SK-N-SH (cell line): ENCODE results near the gene FRMD5. TPM values are rescaled to one million over a fixed set of nuclear protein-coding genes. Genes with fewer than 3 reads are reported as not detected.

Source experiments
- CTCF ChIA-PET: fragments of 300-600, 350-600 bp; formaldehyde crosslinking; extraction: SDS; loops from one replicate; lab custom pipeline; 2021; lab: Yijun Ruan, JAX
- POLR2A ChIA-PET: fragments of 350-600 bp; sonication (Branson Sonifier 250); formaldehyde crosslinking; extraction: SDS; loops from one replicate; lab custom pipeline; 2020; ENCODE audit warnings: antibody characterized with exemption, inconsistent platforms; lab: Yijun Ruan, JAX
- DNase-seq: peaks from one replicate; pipeline ENCODE4 v3.0.0; 2012
- H2AFZ ChIP-seq: fragments of 200-600 bp; sonication (generic); 2 replicates; pipeline ENCODE4 v1.8.1; 2016; ENCODE audit warnings: antibody characterized with exemption, mild to moderate bottlenecking, low read depth
- H3F3A ChIP-seq: fragments of 200-600 bp; sonication (generic); replicated peaks from 2 replicates; pipeline ENCODE3; 2016; ENCODE audit warnings: antibody characterized with exemption, mild to moderate bottlenecking; ENCODE audit not compliant: insufficient read depth
- H3K27ac ChIP-seq, 2 experiments: fragments of 200-500 bp in 1 of 2; fragments of 200-600 bp in 1 of 2; sonication (Bioruptor generic) in 1 of 2; sonication (generic), shearing (Covaris generic) in 1 of 2; 2 replicates each; pipeline versions ENCODE4 v1.5.1 to v1.6.1; 2014 to 2016; ENCODE audit warnings: low read depth in 2 of 2, inconsistent platforms in 1 of 2, low read length in 1 of 2, mild to moderate bottlenecking in 1 of 2, mixed read lengths in 1 of 2
- H3K27me3 ChIP-seq: fragments of 200-600 bp; sonication (generic), shearing (Covaris generic); 2 replicates; pipeline ENCODE4 v1.6.1; 2016; ENCODE audit warnings: mixed run types; ENCODE audit not compliant: insufficient read depth
- H3K36me3 ChIP-seq, 2 experiments: fragments of 200-500 bp in 1 of 2; fragments of 200-600 bp in 1 of 2; sonication (Bioruptor generic) in 1 of 2; sonication (generic) in 1 of 2; replicated peaks in 1 of 2; 2 replicates each; pipeline versions ENCODE3 to v1.5.1; 2014 to 2016; ENCODE audit warnings: low read length in 1 of 2, mild to moderate bottlenecking in 1 of 2; ENCODE audit not compliant: insufficient read depth in 2 of 2, control insufficient read depth in 1 of 2
- H3K4me1 ChIP-seq, 2 experiments: fragments of 200-500 bp in 1 of 2; fragments of 200-600 bp in 1 of 2; sonication (Bioruptor generic) in 1 of 2; sonication (generic), shearing (Covaris generic) in 1 of 2; 2 replicates each; pipeline versions ENCODE4 v1.5.1 to v1.6.1; 2014 to 2016; ENCODE audit warnings: low read depth in 1 of 2, low read length in 1 of 2, mixed run types in 1 of 2; ENCODE audit not compliant: insufficient read depth in 2 of 2, control insufficient read depth in 1 of 2
- H3K4me2 ChIP-seq: fragments of 200-600 bp; sonication (generic), shearing (Covaris generic); 2 replicates; pipeline ENCODE4 v1.6.1; 2017; ENCODE audit warnings: mixed run types
- H3K4me3 ChIP-seq, 2 experiments: fragments of 200-500 bp in 1 of 2; fragments of 200-600 bp in 1 of 2; sonication (Bioruptor generic) in 1 of 2; sonication (generic), shearing (Covaris generic) in 1 of 2; 2 replicates each; pipeline versions ENCODE4 v1.5.1 to v1.8.1; 2014 to 2016; ENCODE audit warnings: low read depth in 2 of 2, inconsistent platforms in 1 of 2, low read length in 1 of 2, mild to moderate bottlenecking in 1 of 2, mixed read lengths in 1 of 2, moderate library complexity in 1 of 2
- H3K79me2 ChIP-seq: fragments of 200-600 bp; sonication (generic); 2 replicates; pipeline ENCODE4 v1.8.1; 2017; ENCODE audit warnings: mild to moderate bottlenecking; ENCODE audit not compliant: insufficient read depth
- H3K9ac ChIP-seq: fragments of 200-600 bp; sonication (generic); 2 replicates; pipeline ENCODE4 v1.6.1; 2017; ENCODE audit warnings: mixed run types
- H3K9me2 ChIP-seq: fragments of 200-600 bp; sonication (generic); 2 replicates; pipeline ENCODE4 v1.6.1; 2017; ENCODE audit warnings: mixed run types
- H3K9me3 ChIP-seq: fragments of 200-600 bp; sonication (generic); 2 replicates; pipeline ENCODE4 v1.6.1; 2017; ENCODE audit warnings: mixed run types, mild to moderate bottlenecking, moderate library complexity
- H4K20me1 ChIP-seq: fragments of 200-600 bp; sonication (generic); 2 replicates; pipeline ENCODE4 v1.6.1; 2017; ENCODE audit warnings: mild to moderate bottlenecking, mixed run types; ENCODE audit not compliant: insufficient read depth
- ELF1 ChIP-seq: IDR thresholded peaks from 2 replicates; pipeline ENCODE4 v1.4.0; 2012
- EP300 ChIP-seq, 2 experiments: IDR thresholded peaks; 2 replicates each; pipeline versions ENCODE4 v1.4.0 to v1.6.1; 2012; ENCODE audit warnings: borderline replicate concordance in 1 of 2, low read depth in 1 of 2, low read length in 1 of 2
- FOSL2 ChIP-seq: IDR thresholded peaks from 2 replicates; pipeline ENCODE4 v1.4.0; 2012; ENCODE audit warnings: low read depth, mild to moderate bottlenecking, moderate library complexity, borderline replicate concordance
- GATA2 ChIP-seq: sonication (generic); formaldehyde crosslinking; IDR thresholded peaks from 2 replicates; pipeline ENCODE4 v1.5.0; 2020; ENCODE audit warnings: mild to moderate bottlenecking, missing genetic modification reagents
- JUND ChIP-seq: IDR thresholded peaks from 2 replicates; pipeline ENCODE4 v1.4.0; 2012
- RAD21 ChIP-seq: IDR thresholded peaks from 2 replicates; pipeline ENCODE4 v1.6.1; 2012; ENCODE audit warnings: mild to moderate bottlenecking, low read length
- RFX5 ChIP-seq: IDR thresholded peaks from 2 replicates; pipeline ENCODE4 v1.6.1; 2012; ENCODE audit warnings: mild to moderate bottlenecking, improper control_type of control experiment, low read length
- SMC3 ChIP-seq: IDR thresholded peaks from 2 replicates; pipeline ENCODE4 v1.6.1; 2012; ENCODE audit warnings: low read depth, low read length, improper control_type of control experiment
- TCF12 ChIP-seq: IDR thresholded peaks from 2 replicates; pipeline ENCODE4 v1.4.0; 2012
- TEAD4 ChIP-seq: IDR thresholded peaks from 2 replicates; pipeline ENCODE4 v1.4.0; 2012; ENCODE audit warnings: mild to moderate bottlenecking, borderline replicate concordance; ENCODE audit not compliant: insufficient read depth
- WGBS: methylation state at CpG from one replicate; pipeline ENCODE4 v1.1.6; 2017; ENCODE audit warnings: low lambda C conversion rate; 5-methylcytosine and 5-hydroxymethylcytosine counted together
- polyA plus RNA-seq, 3 experiments: library from polyadenylated mRNA; depleted of rRNA; stranded (reverse); fragments of >200 nt; gene quantifications; 2 replicates each; pipeline ENCODE4 v1.2.3, GENCODE V29; 2012
- TF ChIP-seq, protein P1 (sequence below): IDR thresholded peaks from 2 replicates; pipeline ENCODE4; 2012
- TF ChIP-seq, protein P2 (sequence below): IDR thresholded peaks from 2 replicates; pipeline ENCODE4 v1.6.1; 2012; ENCODE audit warnings: mild to moderate bottlenecking, low read depth, low read length, moderate library complexity

FRMD5 gene
- polyA plus RNA-seq, 1 of the 3 experiments (the other 2 are of a cell fraction) = 24.8 TPM

DNA sequence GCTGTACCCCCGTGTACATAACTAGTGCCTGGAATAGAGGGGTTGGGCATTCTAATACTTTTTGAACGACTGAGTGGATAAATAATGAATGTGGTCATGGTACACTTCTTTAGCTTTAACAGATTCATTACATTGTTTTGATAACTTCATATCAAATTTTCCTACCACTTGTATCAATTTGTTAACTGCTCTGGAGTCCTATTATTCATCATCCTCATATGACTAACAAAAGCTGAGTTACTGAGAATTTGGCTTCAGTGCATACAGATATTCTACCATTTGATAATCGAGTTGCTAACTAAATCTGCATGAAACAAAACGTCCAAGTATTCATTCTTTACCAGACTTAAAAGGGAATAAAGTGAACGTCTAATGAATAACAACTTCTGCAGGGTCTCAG is 31.7 kb downstream of the FRMD5 start:
- Histone ChIP-seq H3K4me3 (no peak overlapping the region), H3K9me2 (no peaks in the 10 kb centered on the region), H3K27me3 (no peaks in the 10 kb centered on the region), H3K4me1 (peaks cover 0 to 14% of the 10 kb centered on the region in 2 experiments; a peak in 3 of 4 replicates), H3K9me3 (no peaks in the 10 kb centered on the region), H3K9ac (peak overlapping the region; percentile 19; the same call in 1 of the 2 replicates), H2AFZ (peak overlapping the region; percentile 64; the same call in 1 of the 2 replicates), H3K4me2 (peak overlapping the region; percentile 36; the same call in 1 of the 2 replicates), H3K36me3 (peaks cover 0 to 7% of the 10 kb centered on the region in 2 experiments), H3K79me2 (peaks cover 45% of the 10 kb centered on the region), H4K20me1 (no peaks in the 10 kb centered on the region), H3K27ac (peak overlapping the region in 1 of 2 experiments; percentile 74; a peak in 2 of 4 replicates), H3F3A (peaks cover 42% of the 10 kb centered on the region)
- 28% methylated on average over 5 of the region's 5 CpGs for WGBS
- ChIA-PET CTCF (interaction anchor here (1.0 kb wide), 1 partner anchor 12 kb away, joined by 3 read pairs; no protein-coding TSS in a partner anchor), POLR2A (interaction anchor here (0.6 kb wide), 1 partner anchor 315 kb away, joined by 4 read pairs; no protein-coding TSS in a partner anchor)
- DNase-seq = no peak
- no peak for TF ChIP-seq ELF1
- TF ChIP-seq, protein P1, sequence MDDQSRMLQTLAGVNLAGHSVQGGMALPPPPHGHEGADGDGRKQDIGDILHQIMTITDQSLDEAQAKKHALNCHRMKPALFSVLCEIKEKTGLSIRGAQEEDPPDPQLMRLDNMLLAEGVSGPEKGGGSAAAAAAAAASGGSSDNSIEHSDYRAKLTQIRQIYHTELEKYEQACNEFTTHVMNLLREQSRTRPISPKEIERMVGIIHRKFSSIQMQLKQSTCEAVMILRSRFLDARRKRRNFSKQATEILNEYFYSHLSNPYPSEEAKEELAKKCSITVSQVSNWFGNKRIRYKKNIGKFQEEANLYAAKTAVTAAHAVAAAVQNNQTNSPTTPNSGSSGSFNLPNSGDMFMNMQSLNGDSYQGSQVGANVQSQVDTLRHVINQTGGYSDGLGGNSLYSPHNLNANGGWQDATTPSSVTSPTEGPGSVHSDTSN = peak; percentile 52
- TF ChIP-seq JUND = no peak
- peak; percentile 57; the same call in 1 of the 2 replicates for TF ChIP-seq TCF12
- TF ChIP-seq SMC3 = no peak
- peak; percentile 23; the same call in 1 of the 2 replicates for TF ChIP-seq FOSL2
- TF ChIP-seq GATA2 (CRISPR knock-in tag) = no peak

DNA sequence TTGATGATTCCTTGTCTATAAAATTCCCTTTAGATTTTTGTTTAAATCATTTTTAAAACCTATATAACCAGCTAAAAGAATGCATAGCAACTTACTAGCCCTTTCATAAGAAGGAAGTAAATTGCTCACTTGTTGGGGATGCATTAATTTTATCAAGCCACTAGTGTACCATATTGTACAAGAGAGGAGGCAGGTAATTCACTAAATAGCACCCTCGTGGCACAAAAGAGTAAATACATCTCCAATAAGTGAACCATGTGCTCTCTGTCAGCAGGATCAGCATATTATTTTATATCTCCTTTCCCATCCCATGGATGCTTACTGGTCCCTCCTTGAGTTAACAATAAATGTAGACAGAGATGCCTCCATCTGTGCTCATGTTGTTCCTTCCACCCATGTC is 34.3 kb downstream of the FRMD5 start:
- Histone ChIP-seq H3K9ac (no peak overlapping the region), H3K27me3 (no peaks in the 10 kb centered on the region), H3K9me3 (no peaks in the 10 kb centered on the region), H3K4me3 (no peak overlapping the region), H3F3A (peaks cover 52% of the 10 kb centered on the region), H3K79me2 (peaks cover 43% of the 10 kb centered on the region), H3K27ac (no peak overlapping the region), H2AFZ (no peak overlapping the region), H3K9me2 (no peaks in the 10 kb centered on the region), H3K4me1 (peaks cover 0 to 21% of the 10 kb centered on the region in 2 experiments; a peak in 3 of 4 replicates), H3K36me3 (peaks cover 0 to 4% of the 10 kb centered on the region in 2 experiments), H3K4me2 (no peak overlapping the region), H4K20me1 (no peaks in the 10 kb centered on the region)
- DNase-seq = no peak
- TF ChIP-seq SMC3 = no peak
- no peak for TF ChIP-seq RAD21
- TF ChIP-seq JUND = no peak
- TF ChIP-seq, protein P2, sequence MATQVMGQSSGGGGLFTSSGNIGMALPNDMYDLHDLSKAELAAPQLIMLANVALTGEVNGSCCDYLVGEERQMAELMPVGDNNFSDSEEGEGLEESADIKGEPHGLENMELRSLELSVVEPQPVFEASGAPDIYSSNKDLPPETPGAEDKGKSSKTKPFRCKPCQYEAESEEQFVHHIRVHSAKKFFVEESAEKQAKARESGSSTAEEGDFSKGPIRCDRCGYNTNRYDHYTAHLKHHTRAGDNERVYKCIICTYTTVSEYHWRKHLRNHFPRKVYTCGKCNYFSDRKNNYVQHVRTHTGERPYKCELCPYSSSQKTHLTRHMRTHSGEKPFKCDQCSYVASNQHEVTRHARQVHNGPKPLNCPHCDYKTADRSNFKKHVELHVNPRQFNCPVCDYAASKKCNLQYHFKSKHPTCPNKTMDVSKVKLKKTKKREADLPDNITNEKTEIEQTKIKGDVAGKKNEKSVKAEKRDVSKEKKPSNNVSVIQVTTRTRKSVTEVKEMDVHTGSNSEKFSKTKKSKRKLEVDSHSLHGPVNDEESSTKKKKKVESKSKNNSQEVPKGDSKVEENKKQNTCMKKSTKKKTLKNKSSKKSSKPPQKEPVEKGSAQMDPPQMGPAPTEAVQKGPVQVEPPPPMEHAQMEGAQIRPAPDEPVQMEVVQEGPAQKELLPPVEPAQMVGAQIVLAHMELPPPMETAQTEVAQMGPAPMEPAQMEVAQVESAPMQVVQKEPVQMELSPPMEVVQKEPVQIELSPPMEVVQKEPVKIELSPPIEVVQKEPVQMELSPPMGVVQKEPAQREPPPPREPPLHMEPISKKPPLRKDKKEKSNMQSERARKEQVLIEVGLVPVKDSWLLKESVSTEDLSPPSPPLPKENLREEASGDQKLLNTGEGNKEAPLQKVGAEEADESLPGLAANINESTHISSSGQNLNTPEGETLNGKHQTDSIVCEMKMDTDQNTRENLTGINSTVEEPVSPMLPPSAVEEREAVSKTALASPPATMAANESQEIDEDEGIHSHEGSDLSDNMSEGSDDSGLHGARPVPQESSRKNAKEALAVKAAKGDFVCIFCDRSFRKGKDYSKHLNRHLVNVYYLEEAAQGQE = no peak
- TF ChIP-seq RFX5 = no peak
- no peak for TF ChIP-seq EP300 (IDR thresholded peaks at IDR 0.05; ENCODE audit: borderline replicate concordance in 1 of 2, low read depth in 1 of 2, low read length in 1 of 2)
- TF ChIP-seq TEAD4 = no peak
- WGBS = 88% methylated on average over 1 of the region's 1 CpG
- ChIA-PET POLR2A (no interaction called here), CTCF (no interaction called here)
